GM19351 (cell line): ENCODE data around the gene ERFL.
"Not testable (repeated sequence)": the region's sequence is repeated elsewhere in the genome, so short reads cannot be mapped to it uniquely, and the experiment has no call there.

Experiments used
- ATAC-seq: cut with Tn5 transposase; IDR thresholded peaks from one replicate; pipeline ENCODE4 v1.9.1; 2021; ENCODE audit warnings: mild to moderate bottlenecking, moderate library complexity; ENCODE audit not compliant: unreplicated experiment

ERFL gene

DNA sequence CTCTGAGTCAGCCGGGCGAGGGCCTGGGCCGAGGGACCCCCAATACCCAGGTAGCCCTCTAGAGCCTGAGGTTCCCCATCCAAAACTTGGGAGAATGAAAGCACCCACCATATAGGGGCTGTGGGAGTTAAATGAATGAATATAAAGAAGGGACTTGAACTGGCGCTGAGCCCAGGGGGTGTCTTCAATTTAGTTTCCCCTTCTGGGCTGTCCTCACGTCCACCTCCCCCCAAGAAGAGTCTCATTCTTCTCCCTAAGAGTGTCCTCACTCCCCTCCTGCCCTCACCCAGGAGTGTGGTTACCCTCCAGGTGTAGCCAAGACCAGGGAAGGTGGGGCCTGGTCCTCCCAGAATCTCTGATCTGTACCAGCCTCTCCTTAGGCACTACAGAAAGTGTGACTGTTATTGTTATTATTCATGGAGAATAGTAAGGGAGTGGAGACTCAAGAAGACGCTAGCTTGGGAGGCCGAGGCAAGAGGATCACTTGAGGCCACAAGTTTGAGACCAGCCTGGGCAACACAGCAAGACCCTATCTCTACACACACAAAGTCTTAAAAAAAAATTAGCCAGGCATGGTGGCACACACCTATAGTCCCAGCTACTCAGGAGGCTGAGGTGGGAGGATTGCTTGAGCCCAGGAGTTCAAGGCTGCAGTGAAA lies 48.5 kb downstream of the ERFL start:
- no peak for ATAC-seq

DNA sequence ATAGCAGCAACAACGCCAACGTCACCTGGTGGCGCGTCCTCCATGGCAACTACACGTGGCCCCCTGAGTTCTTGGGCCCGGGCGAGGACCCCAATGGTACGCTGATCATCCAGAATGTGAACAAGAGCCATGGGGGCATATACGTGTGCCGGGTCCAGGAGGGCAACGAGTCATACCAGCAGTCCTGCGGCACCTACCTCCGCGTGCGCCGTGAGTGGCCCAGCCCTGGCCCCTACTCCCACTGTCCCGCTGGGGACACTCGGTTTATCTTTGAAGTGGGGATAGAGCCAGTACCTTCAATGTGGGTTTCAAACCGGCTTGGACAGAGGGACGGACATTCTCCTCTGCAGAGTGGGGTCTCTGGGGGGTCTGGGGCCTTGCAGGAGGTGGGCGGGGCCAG lies 49.2 kb downstream of the ERFL start:
- ATAC-seq: no peak

DNA sequence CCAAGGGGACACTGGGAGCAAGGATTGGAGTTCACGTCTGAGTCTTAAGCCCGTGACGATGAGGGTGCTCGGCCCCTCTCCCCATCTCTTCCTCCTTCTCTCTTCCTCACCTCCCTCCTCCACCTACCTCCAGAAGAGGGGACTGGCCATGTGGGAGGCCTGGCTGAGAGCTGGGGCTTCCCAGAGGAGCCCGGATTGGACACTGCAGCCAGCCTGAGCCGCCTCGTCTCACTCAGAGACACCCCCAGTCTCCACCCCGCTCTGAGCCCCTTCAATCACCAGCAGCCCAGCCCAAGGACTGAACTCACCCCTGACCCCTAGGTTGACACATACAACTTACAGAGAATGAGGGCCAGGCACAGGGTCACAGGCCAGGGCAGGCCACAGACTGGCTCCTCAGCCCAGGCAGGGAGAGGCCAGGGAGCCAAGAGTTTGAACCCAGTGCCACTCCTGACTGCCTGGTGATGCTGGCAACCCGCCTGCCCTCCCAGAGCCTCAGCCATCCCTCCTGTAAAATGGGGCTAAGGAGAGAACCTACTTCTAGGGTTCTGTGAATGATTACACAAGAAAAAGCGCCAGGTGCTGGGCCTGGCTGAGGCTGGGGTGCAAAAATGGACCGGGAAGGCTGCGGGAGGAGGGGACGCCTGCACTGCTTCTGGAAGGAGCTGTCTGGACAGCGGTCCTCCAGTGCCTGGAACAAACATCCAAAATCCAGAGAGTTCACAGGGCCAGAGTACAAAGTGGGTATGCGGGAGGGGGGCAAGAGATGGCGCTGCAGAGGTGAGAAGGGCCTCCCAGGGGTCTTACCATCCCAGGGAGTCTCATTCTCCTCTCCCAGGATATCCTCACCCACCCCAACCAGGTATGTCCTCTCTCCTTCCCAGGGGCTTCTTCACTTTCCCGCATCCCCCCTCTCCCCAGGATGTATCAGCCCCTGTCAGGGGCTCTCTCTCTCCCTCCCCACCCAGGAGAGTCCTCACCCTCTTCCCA lies 50.0 kb downstream of the ERFL start:
- no peak for ATAC-seq

DNA sequence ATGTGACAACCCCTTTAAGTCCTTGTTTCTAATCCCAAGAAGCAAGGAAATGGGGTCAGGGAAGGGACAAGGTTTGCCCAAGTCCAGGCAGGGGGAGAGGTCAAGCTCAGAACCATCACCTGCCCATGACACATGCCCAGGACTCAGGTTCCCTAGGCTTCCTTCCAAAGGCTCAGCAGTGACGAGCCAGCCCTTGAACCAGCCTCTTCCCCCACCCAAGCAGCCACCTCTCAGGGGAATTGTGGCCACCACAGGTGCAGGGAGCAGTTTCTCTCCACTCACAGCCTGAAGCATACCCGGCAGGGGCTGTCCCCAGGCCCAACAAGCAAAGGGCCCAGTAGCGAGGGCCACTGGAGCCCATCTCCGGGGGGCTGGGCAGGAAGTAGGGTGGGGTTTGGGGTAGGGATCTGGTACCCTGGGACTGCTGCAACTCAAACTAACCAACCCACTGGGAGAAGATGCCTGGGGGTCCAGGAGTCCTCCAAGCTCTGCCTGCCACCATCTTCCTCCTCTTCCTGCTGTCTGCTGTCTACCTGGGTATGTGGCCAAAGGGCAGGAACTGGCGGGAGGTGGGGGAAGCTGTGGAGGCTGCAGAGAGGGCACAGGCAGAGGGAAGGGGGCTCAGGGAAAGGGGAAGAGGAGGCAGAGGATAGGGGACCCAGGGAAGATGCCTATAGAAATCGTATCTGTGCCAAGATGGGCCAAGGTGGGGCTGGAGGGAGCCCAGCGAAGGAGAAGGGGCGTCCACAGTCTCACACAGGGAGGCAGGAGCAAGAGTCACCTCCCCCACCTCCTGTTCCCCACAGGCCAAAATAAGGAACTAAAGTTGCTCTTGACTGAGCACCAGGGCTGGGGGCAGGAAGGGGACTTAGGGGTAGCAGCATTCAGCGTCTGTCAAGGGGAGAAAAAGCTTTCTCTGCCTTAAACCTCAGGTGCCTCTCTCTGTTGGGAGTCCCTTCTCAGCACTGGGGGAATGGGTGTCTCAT lies 51.1 kb downstream of the ERFL start, which contains the start of gene CD79A:
TSS of gene CD79A (plus strand) at position 433 of the 986 bp plus-strand sequence. CDS start at position 459, 26 bp downstream.
- ATAC-seq: peak; percentile 72

DNA sequence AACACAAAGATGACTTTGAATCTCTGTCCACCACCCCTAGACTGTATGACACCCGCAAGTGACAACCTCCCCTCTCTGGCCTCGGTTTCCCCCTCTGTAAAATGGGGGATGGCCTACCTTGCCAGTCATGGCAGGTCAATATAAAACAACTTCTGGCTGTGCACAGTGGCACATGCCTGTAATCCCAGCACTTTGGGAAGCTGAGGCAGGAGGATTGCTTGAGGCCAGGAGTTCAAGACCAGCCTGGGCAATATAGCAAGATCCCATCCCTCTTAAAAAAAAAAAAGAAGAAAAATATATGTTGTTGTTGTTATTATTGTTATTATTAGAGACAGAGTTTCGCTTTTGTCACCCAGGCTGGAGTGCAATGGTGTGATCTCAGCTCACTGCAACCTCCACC lies 52.3 kb downstream of the ERFL start:
- ATAC-seq: not testable (repeated sequence)

DNA sequence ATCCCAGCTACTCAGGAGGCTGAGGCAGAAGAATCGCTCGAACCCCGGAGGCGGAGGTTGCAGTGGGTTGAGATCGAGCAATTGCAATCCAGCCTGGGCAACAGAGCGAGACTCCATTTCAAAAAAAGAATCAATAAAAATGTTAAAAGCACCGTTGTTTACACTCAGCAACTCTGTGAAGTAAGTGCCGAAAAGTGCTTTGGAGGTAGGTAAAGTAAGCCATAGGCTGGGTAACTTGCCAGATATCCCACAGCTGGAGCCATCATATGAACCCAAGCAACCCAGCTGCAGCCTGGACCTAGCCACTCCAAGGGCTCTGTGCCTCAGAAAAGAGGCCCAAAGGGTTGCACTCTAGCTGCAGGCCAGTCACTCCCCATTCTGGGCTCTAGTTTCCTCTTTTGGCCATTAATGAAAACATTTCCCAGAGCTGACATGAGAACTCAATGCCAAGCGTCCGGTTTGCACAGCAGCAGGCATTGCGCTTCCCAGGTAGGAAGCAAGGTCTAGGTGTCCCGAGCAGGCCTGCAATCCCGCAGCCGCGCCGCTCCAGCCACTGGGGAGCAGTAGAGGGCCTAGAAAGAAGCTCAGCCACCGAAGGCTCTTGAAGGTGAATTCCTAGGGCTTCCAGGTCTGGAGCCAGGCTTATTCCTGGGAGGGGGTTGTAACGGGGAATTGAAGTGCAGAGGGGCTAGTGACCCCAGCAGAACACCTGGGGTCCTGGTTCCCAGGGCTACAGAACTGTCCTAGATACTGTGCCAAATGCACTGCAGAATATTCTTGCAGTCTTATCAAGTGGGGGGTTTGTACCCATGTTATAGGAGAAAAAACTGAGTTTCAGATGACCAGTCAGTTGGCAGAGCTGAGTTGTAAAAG lies 55.2 kb downstream of the ERFL start:
- ATAC-seq: no peak

DNA sequence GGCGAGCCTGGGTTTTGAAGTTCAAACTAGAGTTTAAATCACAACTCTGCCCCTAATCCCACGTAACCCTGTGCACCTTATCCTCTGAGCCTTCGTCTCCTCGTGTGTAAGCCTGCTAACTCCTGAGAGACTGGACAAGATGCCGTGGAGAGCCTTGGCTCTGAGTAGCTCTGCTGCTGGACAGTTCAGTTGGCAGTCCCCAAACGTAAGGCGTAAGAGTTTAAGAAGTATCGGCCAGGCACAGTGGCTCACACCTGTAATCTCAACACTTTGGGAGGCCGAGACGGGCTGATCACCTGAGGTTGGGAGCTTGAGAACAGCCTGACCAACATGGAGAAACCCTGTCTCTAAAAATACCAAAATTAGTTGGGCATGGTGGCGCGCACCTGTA lies 55.9 kb downstream of the ERFL start:
- no peak for ATAC-seq

DNA sequence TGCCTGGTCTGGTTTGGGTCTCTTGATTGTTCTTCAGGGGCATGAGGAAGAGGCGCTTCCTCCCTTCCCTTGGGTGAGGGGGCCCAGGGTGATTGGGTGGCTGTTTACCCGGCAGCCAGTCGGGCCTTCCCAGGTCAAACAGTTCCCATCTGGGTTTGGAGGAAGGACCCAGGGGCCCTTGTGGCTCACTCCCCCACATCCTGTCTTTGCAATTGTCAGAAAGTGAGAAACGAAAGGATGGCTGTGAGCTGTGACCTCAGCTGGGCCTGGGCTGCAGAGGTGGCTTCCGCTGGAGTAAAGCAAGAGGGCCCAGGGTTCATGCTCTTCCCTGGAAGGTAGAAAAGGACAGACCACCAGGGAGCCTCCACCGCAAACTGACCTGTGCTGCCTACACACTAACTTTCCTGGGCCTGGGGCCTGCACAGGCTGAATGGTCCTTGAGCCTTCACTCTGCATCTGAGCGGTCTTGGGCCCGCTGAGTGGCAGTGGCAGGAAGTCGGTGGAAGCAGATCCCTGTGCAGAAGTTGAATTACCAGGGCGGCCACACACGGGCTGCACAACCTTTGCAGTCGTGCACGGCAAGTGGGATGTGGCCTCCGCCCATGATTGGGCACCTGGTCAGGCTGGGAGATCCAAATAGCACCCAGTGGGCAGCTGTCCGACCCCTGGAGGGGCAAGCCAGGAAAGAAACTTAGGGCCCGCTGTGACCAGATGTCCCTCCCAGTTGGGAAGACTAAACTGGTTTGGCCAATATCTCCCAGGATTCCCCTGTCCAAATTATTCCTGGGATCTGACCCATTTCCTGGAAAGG lies 56.5 kb downstream of the ERFL start:
- peak; percentile 62 for ATAC-seq

DNA sequence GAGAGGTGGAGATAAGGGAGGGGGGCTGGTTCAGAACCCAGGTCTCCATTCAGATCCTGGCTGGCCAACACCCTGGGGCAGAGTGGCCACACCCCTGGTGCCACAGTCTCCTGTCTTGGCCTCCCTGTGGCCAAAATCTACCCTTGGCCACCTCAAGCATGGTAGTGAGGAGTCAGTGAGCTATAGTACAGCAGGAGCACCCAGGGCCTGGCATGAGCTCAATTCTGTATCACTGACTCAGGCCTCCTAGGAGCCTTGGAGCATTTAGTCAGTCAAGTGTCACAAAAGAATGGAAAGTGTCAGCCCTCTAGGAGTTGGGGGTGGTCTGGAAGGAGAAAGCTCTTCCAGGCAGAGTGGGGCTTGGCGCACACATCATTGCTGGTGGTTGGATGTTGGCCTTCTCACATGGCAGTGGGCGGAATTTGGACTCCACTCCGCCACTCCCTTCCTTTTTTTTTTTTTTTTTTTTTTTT lies 57.8 kb downstream of the ERFL start:
- ATAC-seq: no peak

DNA sequence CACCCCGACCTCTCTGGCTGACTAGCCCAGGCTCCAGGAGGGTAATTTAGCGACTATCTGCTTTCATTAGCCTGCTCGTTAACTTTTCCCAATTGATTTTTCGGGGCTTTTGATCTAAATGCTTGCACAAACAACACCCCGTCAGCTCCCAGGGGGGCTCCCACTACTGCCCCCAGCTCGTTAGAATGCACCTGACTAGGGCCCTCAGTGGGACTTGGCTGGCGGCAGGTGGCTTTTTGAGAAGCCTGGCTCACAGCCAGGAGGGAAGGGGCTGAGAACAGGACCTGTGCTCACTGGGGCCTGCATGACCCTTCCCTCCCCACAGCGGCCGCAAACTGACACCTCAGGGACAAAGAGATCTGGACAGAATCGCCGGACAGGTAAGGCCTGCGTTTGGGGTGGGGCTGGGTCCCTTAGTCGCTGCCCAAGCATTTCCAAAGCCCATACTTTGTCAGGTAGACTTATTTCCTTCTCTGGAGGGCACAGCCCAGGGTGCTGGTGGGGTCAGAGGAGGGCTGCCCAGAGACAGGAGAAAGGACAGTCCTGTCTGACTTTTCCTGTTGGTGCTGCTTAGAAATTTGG lies 58.8 kb downstream of the ERFL start:
- ATAC-seq: no peak

DNA sequence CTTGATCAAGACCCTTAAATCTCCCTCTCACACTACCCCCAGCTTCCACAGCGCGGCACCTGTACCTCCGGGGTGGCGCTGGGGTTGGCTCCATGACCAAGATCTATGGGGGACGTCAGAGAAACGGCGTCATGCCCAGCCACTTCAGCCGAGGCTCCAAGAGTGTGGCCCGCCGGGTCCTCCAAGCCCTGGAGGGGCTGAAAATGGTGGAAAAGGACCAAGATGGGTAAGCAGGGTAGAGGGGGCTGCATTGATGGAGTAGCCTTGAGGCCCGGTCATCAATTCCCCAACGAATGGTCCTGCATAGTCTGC lies 59.3 kb downstream of the ERFL start:
- ATAC-seq: no peak

DNA sequence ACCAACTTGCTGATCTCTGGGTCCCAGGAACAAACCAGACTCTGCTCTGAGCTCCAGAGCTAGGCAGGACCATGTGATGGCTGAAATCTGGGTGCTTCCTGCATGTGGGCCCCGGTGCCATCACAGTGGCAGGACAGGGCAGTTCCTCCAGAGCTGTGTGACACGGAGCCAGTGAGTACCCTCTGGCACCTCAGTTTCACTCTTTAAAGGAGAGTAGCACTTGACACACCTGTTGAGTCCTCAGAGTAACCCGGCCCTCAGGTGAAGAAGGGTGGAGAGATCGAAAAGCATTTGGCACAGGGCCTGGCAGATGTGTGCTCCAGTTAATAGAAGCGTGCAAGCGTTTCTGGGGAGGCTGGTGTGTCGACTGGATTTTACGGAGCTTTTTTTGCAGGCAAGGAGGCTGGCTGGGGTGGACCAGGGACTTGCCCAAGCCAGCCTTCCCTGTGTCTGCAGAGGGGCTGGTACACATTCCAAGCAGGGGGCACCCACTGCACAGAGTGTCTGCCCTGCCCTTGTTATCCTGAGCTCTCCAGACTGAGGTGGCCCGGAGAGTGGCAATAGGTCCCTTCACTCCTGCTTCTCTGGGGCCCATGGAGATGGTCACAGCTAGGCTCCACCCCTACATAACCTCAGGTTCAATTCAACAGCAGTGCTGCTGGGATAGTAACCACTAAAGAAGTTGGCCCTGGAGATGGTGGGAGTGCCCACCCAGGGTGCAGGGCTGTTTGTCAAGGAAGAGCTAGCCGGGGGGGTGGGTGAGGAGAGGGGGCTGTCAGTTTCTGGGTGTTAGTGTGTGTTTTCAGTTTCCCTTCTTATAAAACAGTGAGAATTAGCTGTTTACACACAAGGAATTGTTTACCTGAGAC lies 59.9 kb downstream of the ERFL start:
- no peak for ATAC-seq

DNA sequence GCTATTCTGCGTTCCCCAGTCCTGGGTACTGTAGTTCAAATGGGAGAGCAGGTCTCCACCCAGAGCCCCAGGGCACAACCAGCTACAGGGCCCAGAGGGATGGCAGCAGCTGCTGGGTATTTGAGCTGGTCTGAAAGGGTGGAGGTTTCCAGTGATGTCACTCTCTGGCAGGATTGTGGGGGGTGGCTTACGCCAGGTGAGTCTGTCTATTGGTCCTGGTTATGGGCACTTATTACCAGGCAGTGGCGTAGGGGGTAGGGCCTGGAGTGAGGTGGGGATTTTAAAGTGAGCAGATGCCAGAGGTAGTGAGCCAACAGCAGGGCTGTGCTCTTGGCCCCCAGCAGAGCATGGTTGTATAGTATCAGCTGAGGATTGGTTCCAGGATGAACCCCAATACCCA lies 62.0 kb downstream of the ERFL start:
- no peak for ATAC-seq

DNA sequence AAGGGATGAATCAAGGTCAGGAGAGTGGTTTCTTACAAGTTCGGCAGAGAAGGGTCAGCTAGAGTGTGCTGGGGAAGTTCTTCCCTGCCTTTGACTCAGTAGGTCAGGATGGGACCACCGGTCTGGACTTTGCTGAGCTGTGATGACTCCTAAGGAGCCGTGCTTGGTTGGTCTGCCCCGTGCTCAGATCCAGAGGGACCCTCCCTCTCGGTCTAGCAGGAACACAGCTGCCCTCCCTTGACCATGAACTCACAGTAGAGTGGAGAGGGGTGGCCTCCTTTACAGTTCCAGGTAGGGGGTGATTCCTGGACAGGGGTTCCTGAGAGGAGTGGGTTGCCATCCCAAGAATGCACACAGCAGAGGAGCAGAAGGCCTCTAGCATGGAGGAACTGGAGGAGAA lies 63.9 kb downstream of the ERFL start:
- no peak for ATAC-seq

DNA sequence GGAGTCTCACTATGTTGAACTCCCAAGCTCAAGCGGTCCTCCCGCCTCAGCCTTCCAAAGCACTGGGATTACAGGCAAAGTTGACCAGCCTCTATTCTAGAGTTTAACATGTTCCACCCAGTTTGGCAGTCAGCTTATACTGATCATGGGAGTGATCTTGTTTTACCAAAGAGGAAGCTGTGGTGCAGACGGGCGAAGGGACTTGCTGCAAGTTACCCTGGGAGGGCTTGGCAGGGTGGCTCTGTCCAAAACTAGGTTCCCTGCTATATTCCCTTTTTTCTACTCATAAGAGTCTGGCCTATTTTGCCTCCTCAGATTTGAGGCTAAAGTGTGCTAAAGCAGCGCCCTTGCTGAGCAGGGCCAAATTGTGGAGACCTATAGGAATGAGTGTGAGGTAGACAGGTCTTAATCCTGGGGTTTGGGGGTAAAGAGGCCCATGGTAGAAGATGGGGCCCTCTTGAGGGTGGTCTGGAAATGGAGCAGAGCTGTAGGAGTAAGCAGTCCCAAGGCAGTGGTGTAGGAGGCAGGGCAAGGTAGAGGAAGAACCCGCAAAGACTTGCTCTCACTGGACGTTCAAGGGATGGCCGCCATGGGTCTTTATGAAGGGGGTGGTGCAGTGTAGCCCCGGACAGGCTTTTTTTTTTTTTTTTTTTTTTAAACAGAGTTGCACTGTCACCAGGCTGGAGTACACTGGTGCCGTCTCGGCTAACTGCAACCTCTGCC lies 64.9 kb downstream of the ERFL start:
- no peak for ATAC-seq

DNA sequence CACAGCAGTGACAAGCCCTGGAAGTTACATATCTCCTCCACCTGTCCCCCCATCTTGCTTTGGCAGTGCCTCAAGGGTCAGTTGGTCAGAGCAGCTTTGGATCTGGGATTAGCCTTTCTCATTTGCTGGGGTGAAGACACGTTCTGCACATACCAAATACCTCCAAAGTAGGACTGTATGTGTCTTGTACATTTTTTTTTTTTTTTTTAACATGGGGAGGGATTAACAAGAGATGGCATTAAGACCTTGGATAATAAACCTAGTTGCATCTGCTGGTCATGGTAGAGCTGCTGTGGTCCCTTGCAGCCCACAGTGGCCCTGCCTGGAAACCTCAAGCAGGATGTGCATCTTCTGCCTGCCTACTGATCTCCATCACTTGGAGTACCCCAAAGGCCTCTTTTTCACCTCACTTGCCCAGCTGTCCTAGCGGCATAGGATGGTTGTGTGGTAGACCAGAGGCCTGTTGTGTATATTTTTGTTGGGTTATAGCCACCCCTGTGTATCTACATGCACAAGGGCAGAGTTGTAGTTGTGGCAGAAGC lies 65.7 kb downstream of the ERFL start:
- no peak for ATAC-seq

DNA sequence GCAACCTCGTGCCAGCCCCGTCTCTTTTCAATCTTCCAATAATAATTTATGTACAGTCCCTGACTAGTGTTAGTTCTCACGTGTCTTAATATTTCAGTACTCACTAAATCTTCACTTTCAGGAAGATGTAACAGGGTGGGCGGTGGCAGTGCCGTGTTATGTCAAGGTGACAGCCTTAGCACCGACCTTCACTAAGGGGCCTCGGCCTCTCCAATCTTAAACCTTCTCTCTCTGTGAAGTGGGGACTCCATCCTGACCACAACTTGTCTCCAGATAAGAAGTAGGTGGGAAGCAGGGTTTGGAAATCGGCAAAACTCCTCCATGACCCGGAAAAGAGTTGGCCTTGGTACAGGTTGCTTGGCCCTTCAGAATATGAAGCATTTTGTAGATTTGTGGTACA lies 66.4 kb downstream of the ERFL start:
- no peak for ATAC-seq
